Tibial nerve (tissue), 4 donors: ENCODE measurements around the gene SGTA. TPM values are rescaled to one million over a fixed set of nuclear protein-coding genes. Genes with fewer than 3 reads are reported as not detected.

ENCODE experiments used
- DNase-seq, 2 donors: peaks; one replicate each; pipeline ENCODE4 v3.0.0-alpha.2; 2019; ENCODE audit warnings: low spot score in 2 of 2
- H3K27ac ChIP-seq, 4 donors: fragments of 200-600 bp; sonication (generic) in 3 of 4; one replicate each; pipeline ENCODE4 v1.5.1; 2017 to 2019; ENCODE audit warnings: mild to moderate bottlenecking in 1 of 4
- H3K27me3 ChIP-seq, 2 donors: fragments of 200-600 bp; sonication (generic) in 1 of 2; one replicate each; pipeline versions ENCODE4 v1.5.1 to v1.6.0; 2017 to 2019
- H3K36me3 ChIP-seq, 3 donors: fragments of 200-600 bp; sonication (generic); one replicate each; pipeline ENCODE4 v1.5.1; 2018 to 2019
- H3K4me1 ChIP-seq, 4 donors: fragments of 200-600 bp; sonication (generic) in 3 of 4; one replicate each; pipeline ENCODE4 v1.5.1; 2017 to 2019
- H3K4me3 ChIP-seq, 4 donors: fragments of 200-600 bp; sonication (generic) in 3 of 4; one replicate each; pipeline ENCODE4 v1.5.1; 2017 to 2019; ENCODE audit warnings: mild to moderate bottlenecking in 1 of 4, moderate library complexity in 1 of 4
- H3K9me3 ChIP-seq, 4 donors: fragments of 200-600 bp; sonication (generic) in 3 of 4; one replicate each; pipeline ENCODE4 v1.5.1; 2017 to 2019
- CTCF ChIP-seq, 5 experiments: fragments of 200-600 bp in 3 of 5; fragments of 450-650 bp in 2 of 5; sonication (generic) in 3 of 5; IDR thresholded peaks; one replicate each; pipeline ENCODE4 v1.5.1; 2016 to 2019; ENCODE audit warnings: antibody characterized with exemption in 5 of 5, mild to moderate bottlenecking in 3 of 5, moderate library complexity in 2 of 5
- EP300 ChIP-seq, 2 donors: sonication (generic); formaldehyde crosslinking; IDR thresholded peaks; one replicate each; pipeline ENCODE4 v1.6.1; 2017; ENCODE audit warnings: antibody characterized with exemption in 2 of 2, mild to moderate bottlenecking in 1 of 2
- POLR2A ChIP-seq, 2 donors: fragments of 450-650 bp; IDR thresholded peaks; one replicate each; pipeline ENCODE4 v1.6.1; 2017; ENCODE audit warnings: antibody characterized with exemption in 2 of 2, mild to moderate bottlenecking in 2 of 2, moderate library complexity in 2 of 2
- WGBS, 2 donors: methylation state at CpG; one replicate each; pipeline ENCODE4 v1.1.5; 2018; 5-methylcytosine and 5-hydroxymethylcytosine counted together
- total RNA-seq, 4 donors: library from RNA; depleted of rRNA; stranded (reverse); fragments of >200 nt; gene quantifications; one replicate each; pipeline ENCODE4 v1.1.0, GENCODE V29; 2016

The SGTA gene
- total RNA-seq, 4 donors from 2014 or later = 40.2 to 47.6 (median 44.9) TPM

- Histone ChIP-seq H3K27me3 (no peaks in the 10 kb centered on the region), H3K9me3 (no peaks in the 10 kb centered on the region), H3K27ac (no peak overlapping the region), H3K36me3 (peaks cover 0 to 98% (median 5%) of the 10 kb centered on the region in 3 donors), H3K4me3 (no peak overlapping the region), H3K4me1 (no peaks in the 10 kb centered on the region)
- no peak for TF ChIP-seq EP300 (IDR thresholded peaks at IDR 0.05)
- WGBS, 2 donors = 96 to 98% methylated on average over 7 to 22 of the region's 23 CpGs
- DNase-seq = no peak
Measured at GRCh38 chr19:2805991-2806649, 23.0 kb upstream of the SGTA start.

GRCh38 chr19:2805261-2805900 lies 22.3 kb upstream of the SGTA start:
- Histone ChIP-seq H3K36me3 (peaks cover 0 to 98% (median 5%) of the 10 kb centered on the region in 3 donors), H3K27me3 (no peaks in the 10 kb centered on the region), H3K4me3 (no peak overlapping the region), H3K27ac (no peak overlapping the region), H3K9me3 (no peaks in the 10 kb centered on the region), H3K4me1 (no peaks in the 10 kb centered on the region)
- 95 to 96% methylated on average over 10 to 16 of the region's 28 CpGs for WGBS, 2 donors
- TF ChIP-seq POLR2A (IDR thresholded peaks at IDR 0.05) = no peak
- no peak for TF ChIP-seq CTCF (IDR thresholded peaks at IDR 0.05)
- no peak for TF ChIP-seq EP300 (IDR thresholded peaks at IDR 0.05)
- DNase-seq = no peak

GRCh38 chr19:2804156-2805004 lies 21.3 kb upstream of the SGTA start:
- no peaks in the 10 kb centered on the region for H3K27me3 ChIP-seq
- TF ChIP-seq EP300 (IDR thresholded peaks at IDR 0.05) (no peak), CTCF (IDR thresholded peaks at IDR 0.05) (no peak), POLR2A (IDR thresholded peaks at IDR 0.05) (no peak)
- no peak for DNase-seq
- H3K9me3 ChIP-seq = no peaks in the 10 kb centered on the region
- H3K36me3 ChIP-seq = peaks cover 0 to 98% (median 5%) of the 10 kb centered on the region in 3 donors
- H3K4me3 ChIP-seq = no peak overlapping the region
- WGBS, 2 donors = 84 to 86% methylated on average over 20 to 27 of the region's 27 CpGs
- H3K27ac ChIP-seq = no peak overlapping the region
- H3K4me1 ChIP-seq = no peaks in the 10 kb centered on the region

GRCh38 chr19:2803486-2804155 lies 20.5 kb upstream of the SGTA start:
- TF ChIP-seq POLR2A (IDR thresholded peaks at IDR 0.05) = no peak
- no peak for TF ChIP-seq CTCF (IDR thresholded peaks at IDR 0.05)
- no peak for TF ChIP-seq EP300 (IDR thresholded peaks at IDR 0.05)
- 83 to 89% methylated on average over 29 of the region's 29 CpGs for WGBS, 2 donors
- DNase-seq = no peak
- no peak overlapping the region for H3K27ac ChIP-seq
- H3K4me3 ChIP-seq = no peak overlapping the region
- H3K36me3 ChIP-seq = peaks cover 0 to 98% (median 5%) of the 10 kb centered on the region in 3 donors
- H3K9me3 ChIP-seq = no peaks in the 10 kb centered on the region
- no peaks in the 10 kb centered on the region for H3K27me3 ChIP-seq
- no peaks in the 10 kb centered on the region for H3K4me1 ChIP-seq

GRCh38 chr19:2802826-2803225 lies 19.8 kb upstream of the SGTA start:
- Histone ChIP-seq H3K9me3 (no peaks in the 10 kb centered on the region), H3K27me3 (no peaks in the 10 kb centered on the region), H3K27ac (no peak overlapping the region), H3K4me1 (no peaks in the 10 kb centered on the region), H3K36me3 (peaks cover 0 to 98% (median 5%) of the 10 kb centered on the region in 3 donors), H3K4me3 (no peak overlapping the region)
- WGBS, 2 donors = 98% methylated on average over 17 of the region's 17 CpGs
- DNase-seq = no peak
- TF ChIP-seq POLR2A (IDR thresholded peaks at IDR 0.05) (no peak), CTCF (IDR thresholded peaks at IDR 0.05) (no peak), EP300 (IDR thresholded peaks at IDR 0.05) (no peak)
